OCI-LY7 (cell line): ENCODE results near the gene WDR48. TPM values are rescaled to one million over a fixed set of nuclear protein-coding genes. Genes with fewer than 3 reads are reported as not detected.

Source experiments
- BruUV-seq: library from RNA; stranded (reverse); fragments of 400-500 nt; replicated peaks from 2 replicates; lab custom pipeline; 2021; lab: Mats Ljungman, UMichigan
- CTCF ChIA-PET: fragments of 300-600 bp; sonication (Branson Sonifier 250); formaldehyde crosslinking; loops from one replicate; lab custom pipeline; 2022; ENCODE audit warnings: antibody characterized with exemption; ENCODE audit not compliant: unreplicated experiment; lab: Charles Lee
- POLR2A ChIA-PET: fragments of 300-600 bp; sonication (Branson Sonifier 250); formaldehyde crosslinking; loops from one replicate; lab custom pipeline; 2022; ENCODE audit warnings: antibody characterized with exemption; lab: Charles Lee
- DNase-seq: peaks from one replicate; pipeline ENCODE4 v3.0.0-alpha.2; 2015; ENCODE audit warnings: low spot score
- H2AFZ ChIP-seq: fragments of 200-600 bp; sonication (generic), shearing (Covaris generic); 2 replicates; pipeline ENCODE4 v1.6.1; 2014; ENCODE audit warnings: mild to moderate bottlenecking, antibody characterized with exemption, low read length, moderate library complexity
- H3K27ac ChIP-seq: fragments of 200-600 bp; sonication (generic); 2 replicates; pipeline ENCODE4 v1.5.1; 2014; ENCODE audit warnings: mixed run types, low read depth, mild to moderate bottlenecking, moderate library complexity, low read length, inconsistent platforms; ENCODE audit not compliant: poor library complexity, severe bottlenecking
- H3K36me3 ChIP-seq: fragments of 200-600 bp; sonication (generic); 2 replicates; pipeline ENCODE4 v1.6.1; 2014; ENCODE audit warnings: mild to moderate bottlenecking, antibody characterized with exemption, low read length, moderate library complexity, mixed read lengths; ENCODE audit not compliant: insufficient read depth
- H3K4me1 ChIP-seq: fragments of 200-600 bp; sonication (generic); 2 replicates; pipeline ENCODE4 v1.5.1; 2014; ENCODE audit warnings: mild to moderate bottlenecking, low read length; ENCODE audit not compliant: insufficient read depth, poor library complexity, severe bottlenecking
- H3K4me2 ChIP-seq: fragments of 200-600 bp; sonication (generic); 2 replicates; pipeline ENCODE4 v1.6.1; 2014; ENCODE audit warnings: mild to moderate bottlenecking, low read length
- H3K4me3 ChIP-seq: fragments of 200-600 bp; sonication (generic); 2 replicates; pipeline ENCODE4 v1.5.1; 2014; ENCODE audit warnings: mild to moderate bottlenecking, low read depth, low read length; ENCODE audit not compliant: poor library complexity, severe bottlenecking
- H3K79me2 ChIP-seq: fragments of 200-600 bp; sonication (generic); 2 replicates; pipeline ENCODE4 v1.6.1; 2016; ENCODE audit warnings: low read depth, mild to moderate bottlenecking, low read length, moderate library complexity, mixed read lengths; ENCODE audit not compliant: insufficient read depth
- H3K9me2 ChIP-seq: fragments of 200-600 bp; sonication (generic); 2 replicates; pipeline ENCODE4 v1.6.1; 2016; ENCODE audit warnings: mild to moderate bottlenecking, low read length, mixed read lengths; ENCODE audit not compliant: insufficient read depth
- H3K9me3 ChIP-seq: fragments of 200-600 bp; sonication (generic); 2 replicates; pipeline ENCODE4 v1.6.1; 2014; ENCODE audit warnings: mild to moderate bottlenecking, mixed run types, low read length, mixed read lengths
- H4K20me1 ChIP-seq: fragments of 200-600 bp; sonication (generic); 2 replicates; pipeline ENCODE4 v1.6.1; 2014; ENCODE audit warnings: mild to moderate bottlenecking, antibody characterized with exemption, low read length, moderate library complexity, mixed read lengths; ENCODE audit not compliant: insufficient read depth
- EZH2phosphoT487 ChIP-seq: fragments of 200-600 bp; sonication (generic); IDR thresholded peaks from 2 replicates; pipeline ENCODE4 v1.6.1; 2018; ENCODE audit warnings: low read depth, borderline replicate concordance, mild to moderate bottlenecking, mixed run types, antibody characterized with exemption, low read length, moderate library complexity, mixed read lengths
- intact Hi-C: fragments of 100-400 bp; cut with micrococcal nuclease; formaldehyde crosslinking; loops from one replicate; pipeline ENCODE4 v1.10.0; 2022; ENCODE audit not compliant: unreplicated experiment
- total RNA-seq, 2 experiments: library from RNA; depleted of rRNA in 1 of 2; stranded (reverse); fragments of >200 nt in 1 of 2; shearing (Covaris generic) in 1 of 2; gene quantifications; 2 replicates each; pipeline ENCODE4 v1.2.3, GENCODE V29; 2014 to 2022
- TF ChIP-seq, protein P1 (sequence below): fragments of 200-600 bp; sonication (generic); conservative IDR thresholded peaks from 2 replicates; pipeline ENCODE4 v1.5.1; 2014; ENCODE audit warnings: mild to moderate bottlenecking, antibody characterized with exemption, low read length, moderate library complexity, mixed read lengths

WDR48 gene
- total RNA-seq, 2 experiments from 2014 or later, result 12.3 to 38.4 TPM

DNA sequence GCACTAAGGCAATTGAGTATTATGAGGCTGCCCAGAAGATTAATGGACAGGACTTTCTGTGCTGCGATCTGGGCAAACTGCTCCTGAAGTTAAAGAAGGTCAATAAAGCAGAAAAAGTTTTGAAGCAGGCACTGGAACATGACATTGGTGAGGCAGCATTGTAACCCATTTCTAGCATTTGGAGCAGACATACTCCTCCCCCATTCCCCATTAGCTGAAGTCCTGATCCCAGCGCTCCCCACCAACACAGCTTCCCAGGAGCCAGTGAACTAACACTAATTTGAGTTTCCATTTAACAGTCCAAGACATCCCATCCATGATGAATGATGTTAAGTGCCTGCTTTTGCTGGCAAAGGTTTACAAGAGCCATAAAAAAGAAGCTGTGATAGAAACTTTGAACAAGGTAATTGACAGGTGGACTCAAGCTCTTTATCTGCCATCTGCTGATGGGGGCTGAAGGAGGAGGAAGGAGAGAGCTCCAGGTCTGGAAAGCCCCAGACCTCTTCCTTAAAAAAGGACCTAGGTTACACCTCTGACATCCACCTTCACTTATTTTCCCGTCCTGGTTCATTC is 79.0 kb downstream of the WDR48 start:
- DNase-seq, result no peak
- H3K9me2 ChIP-seq, result no peaks in the 10 kb centered on the region
- ChIA-PET CTCF (no interaction called here), POLR2A (interaction anchor here (0.7 to 1.5 kb wide), 6 partner anchors 13 to 35 kb away, joined by 3 to 4 read pairs (median 3); no protein-coding TSS in a partner anchor)
- BruUV-seq, result no TSS peak
- TF ChIP-seq, protein P1, sequence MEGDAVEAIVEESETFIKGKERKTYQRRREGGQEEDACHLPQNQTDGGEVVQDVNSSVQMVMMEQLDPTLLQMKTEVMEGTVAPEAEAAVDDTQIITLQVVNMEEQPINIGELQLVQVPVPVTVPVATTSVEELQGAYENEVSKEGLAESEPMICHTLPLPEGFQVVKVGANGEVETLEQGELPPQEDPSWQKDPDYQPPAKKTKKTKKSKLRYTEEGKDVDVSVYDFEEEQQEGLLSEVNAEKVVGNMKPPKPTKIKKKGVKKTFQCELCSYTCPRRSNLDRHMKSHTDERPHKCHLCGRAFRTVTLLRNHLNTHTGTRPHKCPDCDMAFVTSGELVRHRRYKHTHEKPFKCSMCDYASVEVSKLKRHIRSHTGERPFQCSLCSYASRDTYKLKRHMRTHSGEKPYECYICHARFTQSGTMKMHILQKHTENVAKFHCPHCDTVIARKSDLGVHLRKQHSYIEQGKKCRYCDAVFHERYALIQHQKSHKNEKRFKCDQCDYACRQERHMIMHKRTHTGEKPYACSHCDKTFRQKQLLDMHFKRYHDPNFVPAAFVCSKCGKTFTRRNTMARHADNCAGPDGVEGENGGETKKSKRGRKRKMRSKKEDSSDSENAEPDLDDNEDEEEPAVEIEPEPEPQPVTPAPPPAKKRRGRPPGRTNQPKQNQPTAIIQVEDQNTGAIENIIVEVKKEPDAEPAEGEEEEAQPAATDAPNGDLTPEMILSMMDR, result no peak
- TF ChIP-seq EZH2phosphoT487, result no peak
- no peaks in the 10 kb centered on the region for H3K79me2 ChIP-seq
- no peaks in the 10 kb centered on the region for H4K20me1 ChIP-seq
- H3K4me1 ChIP-seq, result peaks cover 27% of the 10 kb centered on the region
- H2AFZ ChIP-seq, result no peak overlapping the region
- no peak overlapping the region for H3K4me3 ChIP-seq
- intact Hi-C loops, result no loop called here
- no peak overlapping the region for H3K4me2 ChIP-seq
- H3K9me3 ChIP-seq, result no peaks in the 10 kb centered on the region
- no peak overlapping the region for H3K27ac ChIP-seq
- peaks cover 3% of the 10 kb centered on the region; the same call in 1 of the 2 replicates for H3K36me3 ChIP-seq

DNA sequence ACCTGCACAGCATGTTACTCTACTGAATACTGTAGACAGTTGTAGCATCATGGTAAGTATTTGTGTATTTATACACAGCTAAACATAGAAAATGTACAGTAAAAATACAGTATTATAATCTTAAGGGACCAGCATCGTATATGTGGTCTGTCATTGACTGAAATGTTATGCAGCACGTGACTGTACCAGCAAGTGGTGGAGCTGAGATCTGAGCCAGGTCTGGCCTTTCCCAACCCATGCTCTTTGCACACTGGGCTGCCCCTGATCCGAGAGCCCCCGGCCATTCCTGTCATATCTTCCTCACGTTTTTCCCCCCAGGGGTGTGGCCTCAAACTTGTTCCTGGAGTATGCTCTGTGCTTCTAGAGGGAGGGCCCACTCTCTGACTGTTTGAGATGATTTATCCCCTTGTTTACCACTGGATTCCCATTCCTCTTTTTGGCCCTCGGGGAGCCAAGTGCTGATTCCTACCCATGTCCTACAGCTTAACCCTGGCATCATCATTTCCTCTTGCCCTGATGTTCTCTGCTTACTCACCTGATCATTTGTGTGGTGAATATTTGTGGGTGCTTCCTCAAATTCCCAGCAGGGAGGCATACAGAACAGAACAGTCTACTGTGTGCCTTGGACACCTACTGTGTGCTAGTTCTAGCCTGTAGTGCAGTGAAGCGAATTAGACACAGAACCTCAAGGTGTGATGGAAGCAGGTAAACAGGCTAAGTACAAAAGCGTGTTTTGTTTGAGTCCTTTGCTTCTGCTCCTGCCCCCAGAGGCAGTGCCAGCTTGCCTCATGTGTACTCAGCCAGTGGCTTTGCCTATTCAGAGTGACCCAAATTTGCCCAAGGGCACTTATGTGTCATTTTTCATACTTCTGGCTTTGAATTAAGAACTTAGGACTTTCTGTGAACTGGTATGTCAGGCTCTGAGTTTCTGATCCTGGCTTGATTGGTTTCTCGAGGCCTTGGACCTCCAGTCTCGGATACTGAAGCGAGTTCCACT is 80.6 kb downstream of the WDR48 start:
- Histone ChIP-seq H3K9me3 (no peaks in the 10 kb centered on the region), H3K4me2 (no peak overlapping the region), H3K4me1 (peaks cover 11% of the 10 kb centered on the region), H3K9me2 (no peaks in the 10 kb centered on the region), H3K36me3 (peaks cover 7% of the 10 kb centered on the region; the same call in 1 of the 2 replicates), H3K79me2 (no peaks in the 10 kb centered on the region), H3K27ac (no peak overlapping the region), H2AFZ (no peak overlapping the region), H3K4me3 (no peak overlapping the region), H4K20me1 (no peaks in the 10 kb centered on the region)
- TF ChIP-seq, protein P1, result no peak
- TF ChIP-seq EZH2phosphoT487, result no peak
- BruUV-seq, result no TSS peak
- ChIA-PET CTCF (no interaction called here), POLR2A (interaction anchor here (1.0 to 1.4 kb wide), 2 partner anchors 9 to 17 kb away, joined by 3 to 4 read pairs; no protein-coding TSS in a partner anchor)
- DNase-seq, result no peak
- intact Hi-C loops, result no loop called here
